ENCODE data around the gene CTAGE6.
"Not testable (repeated sequence)": the region's sequence is repeated elsewhere in the genome, so short reads cannot be mapped to it uniquely, and the experiment has no call there.

GRCh38 chr7:143720335-143720734 lies 37.2 kb downstream of the CTAGE6 start:
- TF ChIP-seq CTCF (IDR thresholded peaks at IDR 0.05; ENCODE audit: poor library complexity); EZH2phosphoT487 (IDR thresholded peaks at IDR 0.05; ENCODE audit: low read depth, severe bottlenecking, unreplicated experiment): not testable (repeated sequence)

Data from hepatocyte (in vitro differentiated cells).